LNCaP clone FGC (cell line): ENCODE results near the gene LYRM1.

Experiments
- DNase-seq: peaks from one replicate; pipeline ENCODE4 v3.0.0-alpha.2; 2011; ENCODE audit warnings: low read depth
- H3K4me3 ChIP-seq: 2 replicates; pipeline ENCODE4 v1.5.1; 2011; ENCODE audit warnings: mild to moderate bottlenecking, low read depth, low read length, control low read depth
- TF ChIP-seq, protein P1 (sequence below): IDR thresholded peaks from 2 replicates; pipeline ENCODE4 v1.5.1; 2012; ENCODE audit warnings: mild to moderate bottlenecking; ENCODE audit not compliant: control insufficient read depth, insufficient read depth; ENCODE audit errors: extremely low read depth

LYRM1 gene

DNA sequence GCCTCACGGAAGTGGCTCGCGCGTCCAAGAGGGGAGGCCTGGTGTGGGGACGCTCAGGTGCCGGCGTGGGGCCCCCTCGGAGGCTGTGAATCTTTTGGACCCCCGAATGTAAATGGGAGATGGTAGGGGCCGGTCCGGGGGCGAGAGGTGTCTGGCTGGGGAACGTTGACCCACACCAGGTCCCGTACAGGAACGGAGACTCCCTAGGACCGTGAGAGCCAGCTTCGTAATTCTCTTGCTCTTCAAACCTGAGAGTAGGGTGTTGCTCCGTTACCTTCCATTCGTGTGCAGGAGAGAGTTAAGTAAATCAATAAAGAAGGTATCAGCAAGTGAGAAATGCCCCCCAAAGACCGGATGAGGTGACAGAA is 481 bp downstream of the LYRM1 start:
- TF ChIP-seq, protein P1, sequence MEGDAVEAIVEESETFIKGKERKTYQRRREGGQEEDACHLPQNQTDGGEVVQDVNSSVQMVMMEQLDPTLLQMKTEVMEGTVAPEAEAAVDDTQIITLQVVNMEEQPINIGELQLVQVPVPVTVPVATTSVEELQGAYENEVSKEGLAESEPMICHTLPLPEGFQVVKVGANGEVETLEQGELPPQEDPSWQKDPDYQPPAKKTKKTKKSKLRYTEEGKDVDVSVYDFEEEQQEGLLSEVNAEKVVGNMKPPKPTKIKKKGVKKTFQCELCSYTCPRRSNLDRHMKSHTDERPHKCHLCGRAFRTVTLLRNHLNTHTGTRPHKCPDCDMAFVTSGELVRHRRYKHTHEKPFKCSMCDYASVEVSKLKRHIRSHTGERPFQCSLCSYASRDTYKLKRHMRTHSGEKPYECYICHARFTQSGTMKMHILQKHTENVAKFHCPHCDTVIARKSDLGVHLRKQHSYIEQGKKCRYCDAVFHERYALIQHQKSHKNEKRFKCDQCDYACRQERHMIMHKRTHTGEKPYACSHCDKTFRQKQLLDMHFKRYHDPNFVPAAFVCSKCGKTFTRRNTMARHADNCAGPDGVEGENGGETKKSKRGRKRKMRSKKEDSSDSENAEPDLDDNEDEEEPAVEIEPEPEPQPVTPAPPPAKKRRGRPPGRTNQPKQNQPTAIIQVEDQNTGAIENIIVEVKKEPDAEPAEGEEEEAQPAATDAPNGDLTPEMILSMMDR = no peak
- no peak for DNase-seq
- peak overlapping the region; percentile 86 for H3K4me3 ChIP-seq

DNA sequence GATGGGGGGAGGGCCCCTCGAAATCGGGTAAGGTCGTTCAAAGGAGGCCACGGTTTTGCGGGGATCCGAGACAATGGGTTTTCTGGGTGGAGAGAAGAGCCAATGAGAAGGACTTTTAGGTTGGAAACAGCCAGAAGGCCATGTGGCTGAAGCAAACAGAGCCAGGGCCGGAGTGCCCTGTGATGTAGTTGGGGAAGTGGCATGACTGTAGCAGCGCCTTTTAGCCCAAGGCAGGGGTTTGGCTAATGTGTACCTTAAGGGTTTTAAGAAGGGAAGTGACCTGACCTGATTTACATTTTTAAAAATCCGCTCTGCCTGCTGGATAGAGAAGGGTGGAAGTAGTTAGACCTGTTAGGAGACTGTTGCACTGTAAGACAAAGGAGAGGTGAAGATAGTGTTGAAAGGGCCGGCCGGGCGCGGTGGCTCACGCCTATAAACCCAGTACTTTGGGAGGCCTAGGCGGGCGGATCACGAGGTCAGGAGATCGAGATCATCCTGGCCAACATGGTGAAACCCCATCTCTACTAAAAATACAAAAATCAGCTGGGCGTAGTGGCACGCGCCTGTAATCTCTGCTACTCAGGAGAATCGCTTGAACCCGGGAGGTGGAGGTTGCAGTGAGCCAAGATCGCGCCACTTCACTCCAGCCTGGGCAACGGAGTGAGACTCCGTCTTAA is 1.0 kb downstream of the LYRM1 start:
- DNase-seq = peak; percentile 89
- TF ChIP-seq, protein P1 = no peak
- peak overlapping the region; percentile 86 for H3K4me3 ChIP-seq

DNA sequence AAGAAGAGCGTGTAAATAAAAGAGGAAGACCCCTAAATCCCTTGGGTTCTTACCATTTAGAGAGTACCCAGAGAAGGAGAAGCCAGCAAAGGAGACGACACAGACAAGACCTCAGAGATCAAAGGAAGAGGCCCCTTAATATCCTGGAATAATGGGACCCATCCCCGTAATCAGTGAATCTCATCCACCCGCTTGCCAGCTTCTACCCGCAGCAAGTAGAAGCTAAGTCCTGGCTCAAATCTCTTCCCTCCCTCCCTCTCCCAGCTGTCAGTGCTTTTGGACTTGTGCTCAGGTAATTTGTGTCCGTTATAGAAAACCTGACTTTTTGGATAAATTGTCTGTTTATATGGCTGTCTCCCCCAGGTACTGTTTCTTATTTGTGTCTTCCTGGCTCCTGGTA is 1.9 kb downstream of the LYRM1 start:
- TF ChIP-seq, protein P1 = no peak
- peak overlapping the region; percentile 86 for H3K4me3 ChIP-seq
- DNase-seq = no peak

DNA sequence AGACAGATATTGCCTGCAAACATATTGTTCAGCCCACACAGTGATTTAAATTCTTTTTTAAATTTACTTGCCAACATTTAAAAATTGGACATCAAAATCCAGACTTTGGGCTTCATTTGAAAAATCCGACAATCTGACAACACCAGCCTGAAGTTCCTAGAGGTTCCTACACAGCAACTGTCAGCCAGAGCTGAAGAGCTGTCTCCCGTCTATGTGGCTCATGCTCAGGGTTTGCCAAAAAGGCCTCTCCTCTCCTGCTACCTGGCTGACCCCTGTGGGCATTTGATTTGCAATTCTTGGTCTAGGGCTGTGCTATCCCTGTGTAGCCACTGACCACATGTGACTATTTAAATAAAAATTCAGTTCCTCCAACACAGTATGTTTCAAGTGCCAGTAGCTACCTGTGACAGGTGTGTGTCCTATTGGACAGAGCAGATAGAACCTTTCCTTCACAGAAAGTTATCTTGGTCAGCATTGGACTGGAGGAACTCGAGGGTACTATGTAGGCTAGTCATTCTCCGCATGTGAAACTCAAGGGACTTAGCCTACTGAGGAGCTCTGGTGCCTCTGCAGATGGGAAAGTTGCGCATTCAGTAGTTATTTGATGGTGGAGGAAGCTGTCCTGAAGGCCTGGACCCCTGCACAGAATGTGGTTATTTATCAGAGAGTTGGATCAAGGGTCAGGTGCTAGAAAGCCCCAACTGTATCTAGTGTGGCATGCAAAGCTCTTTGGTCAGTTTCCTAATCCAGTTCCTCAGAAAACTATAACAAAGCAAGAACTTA is 2.7 kb downstream of the LYRM1 start:
- no peak for DNase-seq
- TF ChIP-seq, protein P1 = no peak

DNA sequence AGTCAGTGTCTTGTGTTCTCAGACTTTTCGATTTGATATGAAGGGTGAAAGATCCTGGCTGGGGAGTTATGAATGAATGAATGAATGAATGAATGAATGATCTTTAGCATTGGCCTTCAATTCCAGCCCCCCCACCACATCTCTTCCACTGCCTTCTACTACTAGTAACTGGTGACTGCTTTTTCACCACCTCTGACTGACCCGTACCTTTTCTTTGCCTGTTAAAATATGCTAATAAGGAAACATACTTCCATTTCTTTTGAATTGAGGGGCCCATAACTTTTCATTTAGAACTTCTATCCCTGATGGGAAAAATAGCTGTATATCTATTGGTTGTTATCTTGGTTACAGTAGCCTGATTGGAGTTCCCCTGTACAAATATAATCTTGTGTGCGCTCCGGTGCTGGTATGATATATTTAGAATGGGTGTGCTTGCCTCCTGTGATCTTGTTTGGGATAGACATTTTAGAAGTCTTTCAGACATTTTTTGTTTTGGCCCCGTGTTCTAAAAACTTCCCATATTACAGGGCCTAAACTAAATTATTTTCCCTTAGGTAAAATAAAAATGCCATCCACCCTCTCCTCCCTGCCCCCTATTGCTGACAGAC is 3.4 kb downstream of the LYRM1 start:
- no peak for DNase-seq
- TF ChIP-seq, protein P1 = no peak
- no peak overlapping the region for H3K4me3 ChIP-seq

More for the DNA sequence above, 2.7 kb downstream of the LYRM1 start:
- H3K4me3 ChIP-seq = no peak overlapping the region

DNA sequence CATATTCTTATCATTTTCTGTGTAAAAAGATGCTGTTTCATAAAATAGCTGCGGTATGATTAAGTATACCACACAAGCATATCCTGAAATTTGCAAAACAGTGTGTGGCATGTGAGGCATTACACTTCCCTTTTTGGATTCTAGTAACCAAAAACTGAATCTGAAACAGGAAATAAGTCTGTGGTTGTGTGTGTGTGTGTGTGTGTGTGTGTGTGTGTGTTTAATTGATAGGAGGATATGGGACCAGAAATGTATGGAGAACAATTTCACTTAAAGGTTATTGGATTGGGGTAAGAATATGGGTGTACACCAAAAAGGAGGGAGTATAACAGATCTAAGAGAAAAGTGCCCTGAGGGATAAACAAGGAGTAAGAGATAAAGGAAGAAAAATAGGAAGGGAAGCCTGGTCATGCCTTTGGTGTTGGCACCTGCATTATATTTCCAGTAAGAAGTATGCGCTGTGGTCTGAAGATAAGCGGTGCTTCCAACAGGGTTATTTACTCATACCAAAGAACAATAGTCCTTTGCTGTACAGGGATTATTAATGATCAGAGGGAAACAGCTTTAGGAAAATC is 4.0 kb downstream of the LYRM1 start:
- TF ChIP-seq, protein P1 = no peak
- no peak overlapping the region for H3K4me3 ChIP-seq
- no peak for DNase-seq
